Right atrium auricular region (tissue), 2 donors: ENCODE results near the gene CEP131. TPM values are rescaled to one million over a fixed set of nuclear protein-coding genes. Genes with fewer than 3 reads are reported as not detected.

Experiments
- DNase-seq: peaks from one replicate; pipeline ENCODE4 v3.0.0-alpha.2; 2019; ENCODE audit warnings: low spot score
- H3K27ac ChIP-seq, 2 donors: fragments of 200-600 bp; sonication (generic); 1 replicate in 1 of 2; 2 replicates in 1 of 2; pipeline ENCODE4 v1.5.1; 2016 to 2019
- H3K27me3 ChIP-seq, 2 donors: fragments of 200-600 bp; sonication (generic); one replicate each; pipeline versions ENCODE4 v1.5.1 to v1.6.0; 2017 to 2019
- H3K36me3 ChIP-seq: fragments of 200-600 bp; sonication (generic); one replicate; pipeline ENCODE4 v1.5.1; 2016
- H3K4me1 ChIP-seq, 2 donors: fragments of 200-600 bp; sonication (generic); one replicate each; pipeline versions ENCODE4 v1.5.1 to v1.6.0; 2017 to 2019
- H3K4me3 ChIP-seq, 2 donors: fragments of 200-600 bp; sonication (generic); 1 replicate in 1 of 2; 2 replicates in 1 of 2; pipeline ENCODE4 v1.5.1; 2017 to 2019; ENCODE audit warnings: mild to moderate bottlenecking in 1 of 2, moderate library complexity in 1 of 2
- H3K9me3 ChIP-seq, 2 donors: fragments of 200-600 bp; sonication (generic); one replicate each; pipeline ENCODE4 v1.5.1; 2019
- total RNA-seq, 2 donors: library from RNA; depleted of rRNA; stranded (reverse); fragments of >200 nt; gene quantifications; one replicate each; pipeline ENCODE4 v1.1.0, GENCODE V29; 2016
- TF ChIP-seq, protein P1 (sequence below), 2 donors: fragments of 200-600 bp; sonication (generic); IDR thresholded peaks; one replicate each; pipeline ENCODE4 v1.5.1; 2019; ENCODE audit warnings: antibody characterized with exemption in 2 of 2

Gene CEP131
- total RNA-seq, 2 donors from 2014 or later = 5.5 to 6.2 TPM

DNA sequence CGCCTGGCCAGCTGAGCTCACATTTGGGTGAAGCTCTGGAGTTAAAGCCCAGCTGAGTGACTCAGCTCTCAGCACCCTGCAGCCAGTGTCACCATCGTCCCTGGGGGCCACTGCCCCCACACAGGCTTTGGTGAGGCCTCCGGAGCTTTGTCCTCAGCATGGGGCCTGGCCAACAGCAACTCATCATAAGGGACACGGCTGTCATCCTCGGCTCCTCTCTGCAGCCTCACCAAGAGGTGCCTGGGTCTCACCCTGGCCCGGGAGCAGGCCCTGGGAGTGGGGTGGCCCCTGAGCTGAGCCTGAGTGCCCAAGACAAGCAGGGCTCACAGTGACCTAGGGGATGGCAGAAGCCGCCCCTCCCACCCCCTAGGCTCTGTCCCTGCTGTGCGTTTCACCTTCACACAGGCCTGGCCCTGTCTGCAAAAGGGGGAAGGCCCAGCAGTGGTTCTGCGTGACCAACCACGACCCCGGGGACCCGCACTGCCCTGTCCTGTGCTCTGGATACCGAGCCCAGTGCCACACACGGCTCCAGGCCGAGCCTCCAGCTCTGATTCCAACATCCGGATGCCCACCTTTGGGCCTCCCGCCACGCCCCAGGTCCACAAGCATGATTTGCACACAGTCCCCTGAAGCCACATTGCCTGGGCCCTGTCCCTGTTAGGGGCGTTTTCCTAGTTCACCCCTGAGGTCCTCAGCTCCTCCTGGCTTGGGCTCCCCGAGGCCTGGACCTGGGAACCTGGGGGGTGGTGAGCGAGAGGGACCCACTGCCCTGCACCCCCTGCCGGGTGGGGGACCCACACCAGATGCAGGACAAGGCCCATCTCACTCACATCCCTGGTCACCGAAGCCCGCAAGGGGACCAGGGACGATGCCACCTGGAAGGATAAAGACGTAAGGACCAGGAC is 34.9 kb downstream of the CEP131 start:
- Histone ChIP-seq H3K9me3 (no peaks in the 10 kb centered on the region), H3K4me1 (no peaks in the 10 kb centered on the region), H3K4me3 (no peak overlapping the region), H3K27me3 (no peaks in the 10 kb centered on the region), H3K27ac (no peak overlapping the region), H3K36me3 (no peaks in the 10 kb centered on the region)
- TF ChIP-seq, protein P1, sequence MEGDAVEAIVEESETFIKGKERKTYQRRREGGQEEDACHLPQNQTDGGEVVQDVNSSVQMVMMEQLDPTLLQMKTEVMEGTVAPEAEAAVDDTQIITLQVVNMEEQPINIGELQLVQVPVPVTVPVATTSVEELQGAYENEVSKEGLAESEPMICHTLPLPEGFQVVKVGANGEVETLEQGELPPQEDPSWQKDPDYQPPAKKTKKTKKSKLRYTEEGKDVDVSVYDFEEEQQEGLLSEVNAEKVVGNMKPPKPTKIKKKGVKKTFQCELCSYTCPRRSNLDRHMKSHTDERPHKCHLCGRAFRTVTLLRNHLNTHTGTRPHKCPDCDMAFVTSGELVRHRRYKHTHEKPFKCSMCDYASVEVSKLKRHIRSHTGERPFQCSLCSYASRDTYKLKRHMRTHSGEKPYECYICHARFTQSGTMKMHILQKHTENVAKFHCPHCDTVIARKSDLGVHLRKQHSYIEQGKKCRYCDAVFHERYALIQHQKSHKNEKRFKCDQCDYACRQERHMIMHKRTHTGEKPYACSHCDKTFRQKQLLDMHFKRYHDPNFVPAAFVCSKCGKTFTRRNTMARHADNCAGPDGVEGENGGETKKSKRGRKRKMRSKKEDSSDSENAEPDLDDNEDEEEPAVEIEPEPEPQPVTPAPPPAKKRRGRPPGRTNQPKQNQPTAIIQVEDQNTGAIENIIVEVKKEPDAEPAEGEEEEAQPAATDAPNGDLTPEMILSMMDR (IDR thresholded peaks at IDR 0.05) = no peak
- no peak for DNase-seq

DNA sequence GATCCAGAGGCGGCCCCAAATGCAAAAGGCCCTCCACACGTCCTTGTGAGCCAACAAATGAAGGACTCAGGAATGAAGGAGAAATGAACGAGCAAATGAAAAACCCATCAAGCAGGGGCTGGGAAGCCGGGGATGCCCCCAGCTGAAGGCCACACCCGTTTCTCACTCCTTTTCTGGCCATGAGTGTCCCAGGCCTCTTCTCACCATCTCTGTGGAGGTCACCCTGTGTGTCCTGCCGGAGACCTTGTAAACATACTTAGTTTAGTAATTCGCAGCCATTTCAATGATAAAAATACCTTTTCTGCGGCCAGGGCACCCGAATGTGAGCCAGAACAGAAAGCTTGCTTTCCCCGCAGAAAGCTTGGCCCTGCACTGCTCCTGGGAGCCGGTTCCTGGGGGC is 35.6 kb downstream of the CEP131 start:
- DNase-seq = no peak

DNA sequence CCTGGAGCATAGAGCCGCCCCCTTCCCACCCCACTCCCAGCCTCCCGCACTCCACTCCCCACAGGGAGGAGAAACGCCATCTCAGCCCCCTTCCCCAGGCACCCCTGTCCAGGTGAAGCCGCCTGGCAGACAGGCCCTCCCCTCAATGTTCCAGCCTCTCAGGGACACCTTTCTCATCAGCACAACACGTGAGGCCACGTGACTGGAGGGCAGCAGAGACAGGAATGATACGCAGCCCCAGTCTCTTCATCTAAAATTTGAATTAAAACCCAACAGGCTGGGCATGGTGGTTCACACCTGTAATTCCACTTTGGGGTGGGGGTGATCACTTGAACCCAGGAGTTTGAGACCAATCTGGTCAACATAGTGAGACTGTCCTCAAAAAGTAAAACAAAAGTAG is 36.6 kb downstream of the CEP131 start:
- Histone ChIP-seq H3K27me3 (no peaks in the 10 kb centered on the region), H3K9me3 (no peaks in the 10 kb centered on the region), H3K36me3 (no peaks in the 10 kb centered on the region), H3K4me1 (no peaks in the 10 kb centered on the region), H3K27ac (no peak overlapping the region), H3K4me3 (no peak overlapping the region)
- no peak for DNase-seq
- TF ChIP-seq, protein P1 (IDR thresholded peaks at IDR 0.05) = no peak

More for the DNA sequence above, 35.6 kb downstream of the CEP131 start:
- no peaks in the 10 kb centered on the region for H3K9me3 ChIP-seq
- no peaks in the 10 kb centered on the region for H3K27me3 ChIP-seq
- no peaks in the 10 kb centered on the region for H3K4me1 ChIP-seq
- TF ChIP-seq, protein P1 (IDR thresholded peaks at IDR 0.05) = no peak
- H3K36me3 ChIP-seq = no peaks in the 10 kb centered on the region
- H3K27ac ChIP-seq = no peak overlapping the region
- H3K4me3 ChIP-seq = no peak overlapping the region

DNA sequence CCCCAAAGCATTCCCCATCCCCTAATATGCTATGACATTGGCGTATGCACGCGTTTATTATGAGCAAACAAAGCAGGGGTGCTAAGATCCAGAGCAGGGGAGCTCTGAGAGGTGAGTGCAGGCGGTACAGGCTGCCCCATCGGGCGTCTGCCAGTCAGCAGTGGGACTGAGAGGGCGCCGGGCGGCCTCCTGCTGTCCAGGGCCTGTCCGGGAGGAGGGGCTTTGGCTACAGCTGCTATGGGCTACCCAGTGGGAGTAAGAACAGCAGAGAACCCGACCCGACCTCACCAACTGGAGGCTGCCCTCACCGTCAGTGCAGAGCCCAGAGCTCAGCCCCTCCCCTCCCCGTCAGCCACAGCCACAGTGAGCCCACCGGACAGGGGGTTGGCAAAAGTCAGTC is 38.2 kb downstream of the CEP131 start:
- no peak for DNase-seq
- H3K27ac ChIP-seq = no peak overlapping the region
- H3K27me3 ChIP-seq = no peaks in the 10 kb centered on the region
- H3K4me1 ChIP-seq = no peaks in the 10 kb centered on the region
- TF ChIP-seq, protein P1 (IDR thresholded peaks at IDR 0.05) = no peak
- H3K36me3 ChIP-seq = no peaks in the 10 kb centered on the region
- H3K4me3 ChIP-seq = no peak overlapping the region
- no peaks in the 10 kb centered on the region for H3K9me3 ChIP-seq

DNA sequence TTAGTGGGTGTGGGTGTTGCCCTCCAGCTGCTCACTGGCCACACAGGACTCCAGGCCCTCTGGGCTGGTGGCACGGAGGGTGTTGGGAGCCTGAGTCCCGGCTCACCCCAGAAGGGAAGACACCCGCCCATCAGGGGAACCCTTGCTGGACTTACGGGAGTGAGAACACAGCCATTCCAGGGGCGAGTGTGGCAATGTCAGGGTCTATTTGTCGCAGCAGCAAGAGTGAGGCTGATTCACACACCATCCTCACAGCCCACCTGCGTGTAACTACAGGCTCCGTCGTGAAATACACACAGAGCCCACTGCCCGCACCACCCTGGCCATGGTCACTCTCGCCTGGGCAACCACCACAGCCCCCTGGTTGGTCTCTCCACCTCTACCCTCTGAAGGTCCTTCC is 39.0 kb downstream of the CEP131 start:
- Histone ChIP-seq H3K4me1 (no peaks in the 10 kb centered on the region), H3K4me3 (no peak overlapping the region), H3K9me3 (no peaks in the 10 kb centered on the region), H3K36me3 (no peaks in the 10 kb centered on the region), H3K27ac (no peak overlapping the region), H3K27me3 (no peaks in the 10 kb centered on the region)
- TF ChIP-seq, protein P1 (IDR thresholded peaks at IDR 0.05) = no peak
- DNase-seq = no peak
